SK-N-SH (cell line): ENCODE data around the gene CPED1. TPM values are rescaled to one million over a fixed set of nuclear protein-coding genes. Genes with fewer than 3 reads are reported as not detected.

Experiments used
- CTCF ChIA-PET: fragments of 300-600, 350-600 bp; formaldehyde crosslinking; extraction: SDS; loops from one replicate; lab custom pipeline; 2021; lab: Yijun Ruan, JAX
- POLR2A ChIA-PET: fragments of 350-600 bp; sonication (Branson Sonifier 250); formaldehyde crosslinking; extraction: SDS; loops from one replicate; lab custom pipeline; 2020; ENCODE audit warnings: antibody characterized with exemption, inconsistent platforms; lab: Yijun Ruan, JAX
- DNase-seq: peaks from one replicate; pipeline ENCODE4 v3.0.0; 2012
- H2AFZ ChIP-seq: fragments of 200-600 bp; sonication (generic); 2 replicates; pipeline ENCODE4 v1.8.1; 2016; ENCODE audit warnings: antibody characterized with exemption, mild to moderate bottlenecking, low read depth
- H3F3A ChIP-seq: fragments of 200-600 bp; sonication (generic); replicated peaks from 2 replicates; pipeline ENCODE3; 2016; ENCODE audit warnings: antibody characterized with exemption, mild to moderate bottlenecking; ENCODE audit not compliant: insufficient read depth
- H3K27ac ChIP-seq, 2 experiments: fragments of 200-500 bp in 1 of 2; fragments of 200-600 bp in 1 of 2; sonication (Bioruptor generic) in 1 of 2; sonication (generic), shearing (Covaris generic) in 1 of 2; 2 replicates each; pipeline versions ENCODE4 v1.5.1 to v1.6.1; 2014 to 2016; ENCODE audit warnings: low read depth in 2 of 2, inconsistent platforms in 1 of 2, low read length in 1 of 2, mild to moderate bottlenecking in 1 of 2, mixed read lengths in 1 of 2
- H3K27me3 ChIP-seq: fragments of 200-600 bp; sonication (generic), shearing (Covaris generic); 2 replicates; pipeline ENCODE4 v1.6.1; 2016; ENCODE audit warnings: mixed run types; ENCODE audit not compliant: insufficient read depth
- H3K36me3 ChIP-seq, 2 experiments: fragments of 200-500 bp in 1 of 2; fragments of 200-600 bp in 1 of 2; sonication (Bioruptor generic) in 1 of 2; sonication (generic) in 1 of 2; replicated peaks in 1 of 2; 2 replicates each; pipeline versions ENCODE3 to v1.5.1; 2014 to 2016; ENCODE audit warnings: low read length in 1 of 2, mild to moderate bottlenecking in 1 of 2; ENCODE audit not compliant: insufficient read depth in 2 of 2, control insufficient read depth in 1 of 2
- H3K4me1 ChIP-seq, 2 experiments: fragments of 200-500 bp in 1 of 2; fragments of 200-600 bp in 1 of 2; sonication (Bioruptor generic) in 1 of 2; sonication (generic), shearing (Covaris generic) in 1 of 2; 2 replicates each; pipeline versions ENCODE4 v1.5.1 to v1.6.1; 2014 to 2016; ENCODE audit warnings: low read depth in 1 of 2, low read length in 1 of 2, mixed run types in 1 of 2; ENCODE audit not compliant: insufficient read depth in 2 of 2, control insufficient read depth in 1 of 2
- H3K4me2 ChIP-seq: fragments of 200-600 bp; sonication (generic), shearing (Covaris generic); 2 replicates; pipeline ENCODE4 v1.6.1; 2017; ENCODE audit warnings: mixed run types
- H3K4me3 ChIP-seq, 2 experiments: fragments of 200-500 bp in 1 of 2; fragments of 200-600 bp in 1 of 2; sonication (Bioruptor generic) in 1 of 2; sonication (generic), shearing (Covaris generic) in 1 of 2; 2 replicates each; pipeline versions ENCODE4 v1.5.1 to v1.8.1; 2014 to 2016; ENCODE audit warnings: low read depth in 2 of 2, inconsistent platforms in 1 of 2, low read length in 1 of 2, mild to moderate bottlenecking in 1 of 2, mixed read lengths in 1 of 2, moderate library complexity in 1 of 2
- H3K79me2 ChIP-seq: fragments of 200-600 bp; sonication (generic); 2 replicates; pipeline ENCODE4 v1.8.1; 2017; ENCODE audit warnings: mild to moderate bottlenecking; ENCODE audit not compliant: insufficient read depth
- H3K9ac ChIP-seq: fragments of 200-600 bp; sonication (generic); 2 replicates; pipeline ENCODE4 v1.6.1; 2017; ENCODE audit warnings: mixed run types
- H3K9me2 ChIP-seq: fragments of 200-600 bp; sonication (generic); 2 replicates; pipeline ENCODE4 v1.6.1; 2017; ENCODE audit warnings: mixed run types
- H3K9me3 ChIP-seq: fragments of 200-600 bp; sonication (generic); 2 replicates; pipeline ENCODE4 v1.6.1; 2017; ENCODE audit warnings: mixed run types, mild to moderate bottlenecking, moderate library complexity
- H4K20me1 ChIP-seq: fragments of 200-600 bp; sonication (generic); 2 replicates; pipeline ENCODE4 v1.6.1; 2017; ENCODE audit warnings: mild to moderate bottlenecking, mixed run types; ENCODE audit not compliant: insufficient read depth
- FOSL2 ChIP-seq: IDR thresholded peaks from 2 replicates; pipeline ENCODE4 v1.4.0; 2012; ENCODE audit warnings: low read depth, mild to moderate bottlenecking, moderate library complexity, borderline replicate concordance
- FOXM1 ChIP-seq: IDR thresholded peaks from 2 replicates; pipeline ENCODE4 v1.4.0; 2012; ENCODE audit warnings: low read depth, mild to moderate bottlenecking
- JUND ChIP-seq: IDR thresholded peaks from 2 replicates; pipeline ENCODE4 v1.4.0; 2012
- MAX ChIP-seq: IDR thresholded peaks from 2 replicates; pipeline ENCODE4 v1.4.0; 2012; ENCODE audit warnings: low read depth
- MEF2A ChIP-seq: IDR thresholded peaks from 2 replicates; pipeline ENCODE4 v1.4.0; 2012; ENCODE audit warnings: low read depth, borderline replicate concordance
- MXI1 ChIP-seq: IDR thresholded peaks from 2 replicates; pipeline ENCODE4 v1.6.1; 2012; ENCODE audit warnings: mild to moderate bottlenecking, low read depth, low read length, improper control_type of control experiment
- NFIC ChIP-seq: IDR thresholded peaks from 2 replicates; pipeline ENCODE4 v1.4.0; 2012; ENCODE audit warnings: borderline replicate concordance
- RCOR1 ChIP-seq: fragments of 150-350 bp; IDR thresholded peaks from 2 replicates; pipeline ENCODE4 v1.6.1; 2017; ENCODE audit warnings: antibody characterized with exemption, low read length
- RFX5 ChIP-seq: IDR thresholded peaks from 2 replicates; pipeline ENCODE4 v1.6.1; 2012; ENCODE audit warnings: mild to moderate bottlenecking, improper control_type of control experiment, low read length
- TAF1 ChIP-seq: IDR thresholded peaks from 2 replicates; pipeline ENCODE4 v1.6.1; 2012; ENCODE audit warnings: low read depth, mild to moderate bottlenecking, low read length, moderate library complexity, borderline replicate concordance
- TCF12 ChIP-seq: IDR thresholded peaks from 2 replicates; pipeline ENCODE4 v1.4.0; 2012
- TEAD4 ChIP-seq: IDR thresholded peaks from 2 replicates; pipeline ENCODE4 v1.4.0; 2012; ENCODE audit warnings: mild to moderate bottlenecking, borderline replicate concordance; ENCODE audit not compliant: insufficient read depth
- ZBTB33 ChIP-seq: IDR thresholded peaks from 2 replicates; pipeline ENCODE4 v1.4.0; 2012; ENCODE audit warnings: low read depth, borderline replicate concordance
- whole genome bisulfite sequencing: methylation state at CpG from one replicate; pipeline ENCODE4 v1.1.6; 2017; ENCODE audit warnings: low lambda C conversion rate; 5-methylcytosine and 5-hydroxymethylcytosine counted together
- polyA plus RNA-seq, 3 experiments: library from polyadenylated mRNA; depleted of rRNA; stranded (reverse); fragments of >200 nt; gene quantifications; 2 replicates each; pipeline ENCODE4 v1.2.3, GENCODE V29; 2012
- TF ChIP-seq, protein P1 (sequence below): IDR thresholded peaks from 2 replicates; pipeline ENCODE4 v1.4.0; 2012; ENCODE audit warnings: low read depth, borderline replicate concordance
- TF ChIP-seq, protein P2 (sequence below): IDR thresholded peaks from 2 replicates; pipeline ENCODE4; 2012
- TF ChIP-seq, protein P3 (sequence below): fragments of 200-600 bp; sonication (generic); IDR thresholded peaks from 2 replicates; pipeline ENCODE4 v1.6.1; 2017; ENCODE audit warnings: antibody characterized with exemption, mild to moderate bottlenecking, moderate library complexity

Gene CPED1
- polyA plus RNA-seq, 1 of the 3 experiments (the other 2 are of a cell fraction) = 4.4 TPM

- CTCF ChIA-PET = interaction anchor here (1.3 kb wide), 1 partner anchor 9 kb away, joined by 4 read pairs; no protein-coding TSS in a partner anchor
- Histone ChIP-seq H3K9me3 (no peaks in the 10 kb centered on the region), H3K27me3 (no peaks in the 10 kb centered on the region), H2AFZ (no peak overlapping the region), H3K27ac (no peak overlapping the region), H3K79me2 (no peaks in the 10 kb centered on the region), H4K20me1 (no peaks in the 10 kb centered on the region), H3K9ac (no peak overlapping the region), H3K9me2 (no peaks in the 10 kb centered on the region), H3K4me2 (no peak overlapping the region), H3K4me1 (peaks cover 0 to 9% of the 10 kb centered on the region in 2 experiments; a peak in 2 of 4 replicates), H3K36me3 (no peaks in the 10 kb centered on the region), H3F3A (peaks cover 5% of the 10 kb centered on the region), H3K4me3 (no peak overlapping the region)
- no peak for DNase-seq
- POLR2A ChIA-PET = no interaction called here
- TF ChIP-seq, protein P1, sequence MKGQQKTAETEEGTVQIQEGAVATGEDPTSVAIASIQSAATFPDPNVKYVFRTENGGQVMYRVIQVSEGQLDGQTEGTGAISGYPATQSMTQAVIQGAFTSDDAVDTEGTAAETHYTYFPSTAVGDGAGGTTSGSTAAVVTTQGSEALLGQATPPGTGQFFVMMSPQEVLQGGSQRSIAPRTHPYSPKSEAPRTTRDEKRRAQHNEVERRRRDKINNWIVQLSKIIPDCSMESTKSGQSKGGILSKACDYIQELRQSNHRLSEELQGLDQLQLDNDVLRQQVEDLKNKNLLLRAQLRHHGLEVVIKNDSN = no peak
- TF ChIP-seq, protein P2, sequence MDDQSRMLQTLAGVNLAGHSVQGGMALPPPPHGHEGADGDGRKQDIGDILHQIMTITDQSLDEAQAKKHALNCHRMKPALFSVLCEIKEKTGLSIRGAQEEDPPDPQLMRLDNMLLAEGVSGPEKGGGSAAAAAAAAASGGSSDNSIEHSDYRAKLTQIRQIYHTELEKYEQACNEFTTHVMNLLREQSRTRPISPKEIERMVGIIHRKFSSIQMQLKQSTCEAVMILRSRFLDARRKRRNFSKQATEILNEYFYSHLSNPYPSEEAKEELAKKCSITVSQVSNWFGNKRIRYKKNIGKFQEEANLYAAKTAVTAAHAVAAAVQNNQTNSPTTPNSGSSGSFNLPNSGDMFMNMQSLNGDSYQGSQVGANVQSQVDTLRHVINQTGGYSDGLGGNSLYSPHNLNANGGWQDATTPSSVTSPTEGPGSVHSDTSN = no peak
- no peak for TF ChIP-seq MXI1
- TF ChIP-seq FOSL2 = no peak
- no peak for TF ChIP-seq MEF2A
- no peak for TF ChIP-seq RCOR1
- TF ChIP-seq NFIC = no peak
- TF ChIP-seq, protein P3, sequence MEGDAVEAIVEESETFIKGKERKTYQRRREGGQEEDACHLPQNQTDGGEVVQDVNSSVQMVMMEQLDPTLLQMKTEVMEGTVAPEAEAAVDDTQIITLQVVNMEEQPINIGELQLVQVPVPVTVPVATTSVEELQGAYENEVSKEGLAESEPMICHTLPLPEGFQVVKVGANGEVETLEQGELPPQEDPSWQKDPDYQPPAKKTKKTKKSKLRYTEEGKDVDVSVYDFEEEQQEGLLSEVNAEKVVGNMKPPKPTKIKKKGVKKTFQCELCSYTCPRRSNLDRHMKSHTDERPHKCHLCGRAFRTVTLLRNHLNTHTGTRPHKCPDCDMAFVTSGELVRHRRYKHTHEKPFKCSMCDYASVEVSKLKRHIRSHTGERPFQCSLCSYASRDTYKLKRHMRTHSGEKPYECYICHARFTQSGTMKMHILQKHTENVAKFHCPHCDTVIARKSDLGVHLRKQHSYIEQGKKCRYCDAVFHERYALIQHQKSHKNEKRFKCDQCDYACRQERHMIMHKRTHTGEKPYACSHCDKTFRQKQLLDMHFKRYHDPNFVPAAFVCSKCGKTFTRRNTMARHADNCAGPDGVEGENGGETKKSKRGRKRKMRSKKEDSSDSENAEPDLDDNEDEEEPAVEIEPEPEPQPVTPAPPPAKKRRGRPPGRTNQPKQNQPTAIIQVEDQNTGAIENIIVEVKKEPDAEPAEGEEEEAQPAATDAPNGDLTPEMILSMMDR = no peak
- WGBS = 65% methylated on average over 2 of the region's 2 CpGs
These were observed 181.0 kb downstream of the CPED1 start for GRCh38 chr7:121169469-121169868.

DNA sequence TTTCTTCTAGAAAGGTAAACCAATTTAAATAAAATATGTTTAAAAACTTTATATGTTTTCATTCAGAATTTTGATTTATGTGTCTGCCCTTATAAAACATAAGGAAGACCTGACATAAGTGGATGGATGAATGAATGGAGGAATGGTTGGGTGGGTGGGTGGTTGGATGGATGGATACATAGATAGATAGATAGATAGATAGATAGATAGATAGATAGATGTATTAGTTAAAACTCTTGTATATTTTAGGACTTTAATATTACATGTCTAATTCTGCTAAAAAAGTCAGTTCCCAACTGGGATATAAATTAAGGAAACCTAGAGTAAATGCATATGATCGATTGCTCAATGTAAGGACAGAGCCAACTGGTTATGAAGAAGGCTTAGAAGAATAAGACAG, 184.0 kb downstream of the CPED1 start:
- no peak overlapping the region for H3K4me3 ChIP-seq
- WGBS = 26% methylated on average over 1 of the region's 1 CpG
- CTCF ChIA-PET = interaction anchor here (1.2 kb wide), 1 partner anchor 224 kb away, joined by 3 read pairs; the partner anchor contains the start of gene FAM3C

More for the DNA sequence above, 184.0 kb downstream of the CPED1 start:
- no peaks in the 10 kb centered on the region for H4K20me1 ChIP-seq
- H3K36me3 ChIP-seq = no peaks in the 10 kb centered on the region
- H3K4me2 ChIP-seq = no peak overlapping the region
- H3K9ac ChIP-seq = no peak overlapping the region
- POLR2A ChIA-PET = no interaction called here
- no peaks in the 10 kb centered on the region for H3K27me3 ChIP-seq
- H3K27ac ChIP-seq = no peak overlapping the region
- no peak for DNase-seq
- no peak overlapping the region for H2AFZ ChIP-seq
- H3K79me2 ChIP-seq = no peaks in the 10 kb centered on the region
- H3K9me3 ChIP-seq = no peaks in the 10 kb centered on the region
- TF ChIP-seq MAX = no peak
- no peak for TF ChIP-seq ZBTB33
- TF ChIP-seq RCOR1 = no peak
- TF ChIP-seq TCF12 = no peak
- TF ChIP-seq TEAD4 = no peak
- no peak for TF ChIP-seq FOSL2
- TF ChIP-seq, protein P3 = no peak
- no peak for TF ChIP-seq TAF1
- no peak for TF ChIP-seq RFX5
- no peak for TF ChIP-seq JUND
- TF ChIP-seq, protein P2 = no peak
- no peak for TF ChIP-seq FOXM1
- TF ChIP-seq, all 33 proteins: peak for 0
- Histone ChIP-seq H3K9me2 (no peaks in the 10 kb centered on the region), H3K4me1 (no peaks in the 10 kb centered on the region), H3F3A (peaks cover 5% of the 10 kb centered on the region)
